ENCODE measurements around the gene TMEM39A. TPM values are rescaled to one million over a fixed set of nuclear protein-coding genes. Genes with fewer than 3 reads are reported as not detected.

The TMEM39A gene
- total RNA-seq, 6 experiments from 2014 or later, result 14.9 to 34.6 (median 20.9) TPM

GRCh38 chr3:119380697-119381096 is 82.7 kb downstream of the TMEM39A start:
- Histone ChIP-seq H3K9me3 (no peaks in the 10 kb centered on the region), H3K27me3 (no peaks in the 10 kb centered on the region), H3K4me3 (no peak overlapping the region), H3K36me3 (no peaks in the 10 kb centered on the region), H3K27ac (no peak overlapping the region), H3K4me1 (no peaks in the 10 kb centered on the region)
- ATAC-seq (peak; percentile 25 to 48 (median 39)), DNase-seq (no peak)
- TF ChIP-seq POLR2A (IDR thresholded peaks at IDR 0.05), result no peak
- peak in 2 of 4 donors; percentile 5 to 9 for TF ChIP-seq CTCF (IDR thresholded peaks at IDR 0.05)
- 42% methylated on average over 3 of the region's 3 CpGs for WGBS (ENCODE audit: insufficient coverage, low coverage, low lambda C conversion rate, missing lambda C conversion rate)
- intact Hi-C loops (cut with DNase I), result no loop called here

Other genes with a start within 250 kb of the TMEM39A start
- 10 to 100 TPM in 2 of 6 experiments, 1 to 10 TPM in 4; 7.8 to 10.9 (median 8.9) TPM for gene B4GALT4, start 222.7 kb downstream of the TMEM39A start, total RNA-seq
- gene ARHGAP31, start 169.2 kb downstream of the TMEM39A start, total RNA-seq, result 1 to 10 TPM; 1.6 to 8.7 (median 4.9) TPM
- gene POGLUT1, start 5.3 kb upstream of the TMEM39A start, total RNA-seq, result 1 to 10 TPM; 5.8 to 8.0 (median 7.4) TPM
- gene TIMMDC1, start 34.9 kb upstream of the TMEM39A start, total RNA-seq, result 10 to 100 TPM; 16.4 to 63.5 (median 42.8) TPM
- gene CD80, start 96.0 kb upstream of the TMEM39A start, total RNA-seq, result 1 to 10 TPM in 2 of 6 experiments, under 1 TPM in 4; 0.26 to 1.3 (median 0.51) TPM
- gene ADPRH, start 115.9 kb upstream of the TMEM39A start, total RNA-seq, result 1 to 10 TPM; 2.5 to 3.8 (median 2.8) TPM
- gene PLA1A, start 134.3 kb upstream of the TMEM39A start, total RNA-seq, result 10 to 100 TPM in 5 of 6 experiments, 1 to 10 TPM in 1; 9.9 to 30.2 (median 15.9) TPM
- under 1 TPM; 0.43 to 0.92 (median 0.68) TPM for gene POPDC2, start 197.0 kb upstream of the TMEM39A start, total RNA-seq
- gene COX17, start 213.8 kb upstream of the TMEM39A start, total RNA-seq, result 10 to 100 TPM; 23.9 to 40.8 (median 33.0) TPM
- 1 to 10 TPM in 3 of 6 experiments, under 1 TPM in 3; 0.09 to 5.7 (median 1.1) TPM for gene CFAP91, start 239.4 kb upstream of the TMEM39A start, total RNA-seq